ENCODE measurements around the gene RNF43.

The RNF43 gene

DNA sequence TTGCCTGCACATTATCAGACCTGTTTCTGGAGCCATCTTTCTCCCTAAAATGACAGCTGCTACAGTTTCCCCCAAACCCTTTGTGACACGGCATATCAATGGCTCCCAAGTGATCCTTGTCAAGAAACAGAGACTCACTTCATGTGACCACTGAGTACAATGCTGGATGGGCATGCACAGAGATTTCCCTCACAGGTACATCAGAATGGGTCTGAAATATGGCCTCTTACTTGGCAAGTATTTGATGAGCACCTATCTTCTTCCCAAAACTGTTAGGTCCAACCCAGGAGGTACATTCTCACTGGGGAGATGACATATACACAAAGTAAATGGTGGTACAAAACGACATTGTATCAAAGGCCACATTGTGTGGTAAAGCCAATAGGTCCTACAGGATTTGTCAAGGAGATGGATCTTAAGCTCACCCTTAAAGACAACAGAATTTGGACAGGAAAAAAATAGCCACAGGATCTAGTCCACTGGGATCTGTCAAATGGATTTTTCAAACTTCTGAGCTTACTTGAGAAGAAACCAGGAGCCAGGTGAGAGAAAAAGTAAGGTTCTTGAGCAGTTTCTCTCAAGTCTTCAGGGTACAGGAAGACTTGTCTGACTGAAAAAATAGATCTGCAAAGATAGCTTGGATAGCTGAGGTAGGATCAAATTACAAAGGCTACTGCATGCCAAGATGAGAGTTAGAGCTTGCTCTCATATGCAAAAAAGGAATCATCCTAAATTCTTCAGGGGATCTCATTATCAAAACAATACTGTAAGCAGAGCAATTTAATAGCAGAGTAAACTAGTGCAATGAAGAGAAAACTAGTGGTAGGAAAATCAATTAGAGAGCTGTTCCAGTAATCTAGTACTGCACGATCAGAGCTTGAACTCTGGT lies 28.8 kb downstream of the RNF43 start:
- TF ChIP-seq, protein P1, sequence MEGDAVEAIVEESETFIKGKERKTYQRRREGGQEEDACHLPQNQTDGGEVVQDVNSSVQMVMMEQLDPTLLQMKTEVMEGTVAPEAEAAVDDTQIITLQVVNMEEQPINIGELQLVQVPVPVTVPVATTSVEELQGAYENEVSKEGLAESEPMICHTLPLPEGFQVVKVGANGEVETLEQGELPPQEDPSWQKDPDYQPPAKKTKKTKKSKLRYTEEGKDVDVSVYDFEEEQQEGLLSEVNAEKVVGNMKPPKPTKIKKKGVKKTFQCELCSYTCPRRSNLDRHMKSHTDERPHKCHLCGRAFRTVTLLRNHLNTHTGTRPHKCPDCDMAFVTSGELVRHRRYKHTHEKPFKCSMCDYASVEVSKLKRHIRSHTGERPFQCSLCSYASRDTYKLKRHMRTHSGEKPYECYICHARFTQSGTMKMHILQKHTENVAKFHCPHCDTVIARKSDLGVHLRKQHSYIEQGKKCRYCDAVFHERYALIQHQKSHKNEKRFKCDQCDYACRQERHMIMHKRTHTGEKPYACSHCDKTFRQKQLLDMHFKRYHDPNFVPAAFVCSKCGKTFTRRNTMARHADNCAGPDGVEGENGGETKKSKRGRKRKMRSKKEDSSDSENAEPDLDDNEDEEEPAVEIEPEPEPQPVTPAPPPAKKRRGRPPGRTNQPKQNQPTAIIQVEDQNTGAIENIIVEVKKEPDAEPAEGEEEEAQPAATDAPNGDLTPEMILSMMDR (IDR thresholded peaks at IDR 0.05; ENCODE audit: insufficient read depth, missing control alignments): no peak
- FAIRE-seq (no peak), DNase-seq (ENCODE audit: insufficient read length, low spot score) (no peak)

DNA sequence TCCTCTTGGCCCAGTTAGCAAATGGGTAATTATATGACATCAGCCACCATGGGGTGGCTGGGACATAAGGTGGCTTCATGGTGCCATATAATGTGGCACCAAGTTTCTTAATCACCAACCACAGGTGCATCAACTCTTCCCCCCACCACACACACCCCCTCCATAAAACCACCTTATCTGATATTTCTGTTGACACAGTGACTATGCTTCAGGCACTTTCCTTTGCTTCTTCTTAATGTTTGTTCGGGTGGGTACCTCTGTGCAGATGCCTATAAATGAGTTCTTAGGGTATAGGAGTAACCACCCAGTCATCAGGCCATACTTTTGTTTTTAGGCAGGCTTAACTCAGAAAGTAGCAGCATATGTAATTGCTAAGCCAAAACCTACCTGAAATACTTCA lies 29.5 kb downstream of the RNF43 start:
- TF ChIP-seq, protein P1 (IDR thresholded peaks at IDR 0.05; ENCODE audit: insufficient read depth, missing control alignments): no peak
- FAIRE-seq (no peak), DNase-seq (ENCODE audit: insufficient read length, low spot score) (no peak)

DNA sequence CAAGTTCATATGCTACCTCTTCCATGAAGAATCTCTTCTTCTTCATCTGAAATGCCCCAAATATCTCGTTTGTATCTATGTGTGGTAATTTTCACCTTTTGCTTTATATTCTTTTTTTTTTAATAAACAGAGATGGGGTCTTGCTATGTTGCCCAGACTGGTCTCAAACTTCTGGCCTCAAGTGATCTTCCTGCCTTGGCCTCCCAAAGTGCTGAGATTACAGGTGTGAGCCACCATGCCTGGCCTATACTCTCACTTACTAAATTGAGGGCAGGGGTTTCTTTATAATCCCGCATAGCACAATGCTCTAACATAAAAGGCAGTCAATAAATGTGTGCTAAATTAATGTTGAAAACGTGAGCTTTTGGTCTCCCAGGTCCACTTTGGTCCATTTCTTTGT lies 30.6 kb downstream of the RNF43 start:
- FAIRE-seq (no peak), DNase-seq (ENCODE audit: insufficient read length, low spot score) (no peak)
- TF ChIP-seq, protein P1 (IDR thresholded peaks at IDR 0.05; ENCODE audit: insufficient read depth, missing control alignments): no peak

DNA sequence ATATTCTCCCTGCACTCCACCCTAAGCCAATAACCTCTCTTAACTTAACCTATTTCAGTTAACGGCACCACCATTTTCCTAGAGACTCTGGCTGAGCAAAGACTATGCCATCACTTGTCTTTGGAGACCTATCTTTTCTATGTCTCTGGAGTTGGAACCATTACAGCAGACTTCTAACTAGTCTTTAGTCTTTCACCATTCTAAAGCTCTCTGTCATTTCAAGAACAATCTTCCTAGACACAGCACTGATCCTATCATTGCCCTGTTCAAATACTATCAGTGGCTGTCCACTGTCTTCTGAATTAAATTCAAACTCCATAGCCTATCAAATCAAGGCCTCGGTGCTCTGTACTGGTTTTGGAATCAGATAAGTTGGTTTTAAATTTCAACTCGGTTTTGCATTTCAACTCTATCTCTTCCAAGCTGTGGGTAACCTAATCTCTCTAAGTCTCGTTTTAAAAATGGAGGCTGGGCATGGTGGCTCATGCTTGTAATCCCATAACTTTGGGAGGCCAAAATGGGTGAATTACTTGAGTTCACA lies 31.9 kb downstream of the RNF43 start:
- TF ChIP-seq, protein P1 (IDR thresholded peaks at IDR 0.05; ENCODE audit: insufficient read depth, missing control alignments): no peak
- FAIRE-seq (no peak), DNase-seq (ENCODE audit: insufficient read length, low spot score) (no peak)

DNA sequence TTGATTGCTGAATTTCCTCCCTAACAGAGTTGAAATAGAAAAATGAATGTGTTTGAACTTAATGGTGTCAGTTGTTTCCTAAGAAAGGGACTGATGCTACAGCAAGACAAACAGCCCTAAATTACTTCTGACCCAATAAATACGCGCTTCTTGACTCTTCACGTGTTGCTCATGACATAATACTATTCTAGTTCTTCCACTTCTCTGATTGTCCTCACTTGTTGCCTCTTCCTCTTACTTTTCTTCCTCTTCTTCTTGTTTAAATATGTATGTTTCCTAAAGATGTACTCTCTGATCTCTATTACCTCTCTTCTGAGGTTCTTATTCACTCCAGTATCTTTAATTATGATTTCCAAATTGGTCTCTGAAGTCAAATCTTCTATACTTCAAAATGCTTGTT lies 32.4 kb downstream of the RNF43 start:
- no peak for FAIRE-seq
- no peak for DNase-seq (ENCODE audit: insufficient read length, low spot score)
- TF ChIP-seq, protein P1 (IDR thresholded peaks at IDR 0.05; ENCODE audit: insufficient read depth, missing control alignments): no peak

DNA sequence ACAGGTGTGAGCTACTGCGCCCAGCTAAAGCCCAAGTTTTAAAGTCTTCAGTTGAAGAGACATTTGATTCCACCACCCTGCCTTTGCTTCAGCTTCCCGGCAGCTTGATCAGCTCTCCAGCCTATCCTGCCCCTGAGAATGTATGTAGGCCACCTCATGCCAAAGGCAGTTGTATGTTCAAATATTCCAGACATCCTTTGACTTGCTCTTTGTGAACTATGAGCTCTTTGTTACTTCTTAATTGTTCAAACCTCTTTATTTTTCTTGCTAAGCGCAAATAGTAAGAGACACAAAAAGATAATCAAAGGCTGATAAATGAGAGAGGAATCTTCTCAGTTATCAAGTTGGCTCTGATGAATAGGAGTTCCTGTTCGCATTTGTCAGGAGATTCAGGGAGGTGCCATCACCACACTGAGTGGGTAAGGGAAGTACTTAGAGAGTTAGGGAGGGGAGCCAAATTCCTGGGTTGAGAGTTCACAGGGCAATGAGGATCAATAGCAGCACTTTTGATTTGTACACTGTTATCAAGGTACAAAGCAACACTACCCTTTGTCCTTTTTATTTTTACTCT lies 33.4 kb downstream of the RNF43 start:
- no peak for DNase-seq (ENCODE audit: insufficient read length, low spot score)
- TF ChIP-seq, protein P1 (IDR thresholded peaks at IDR 0.05; ENCODE audit: insufficient read depth, missing control alignments): no peak
- FAIRE-seq: no peak

DNA sequence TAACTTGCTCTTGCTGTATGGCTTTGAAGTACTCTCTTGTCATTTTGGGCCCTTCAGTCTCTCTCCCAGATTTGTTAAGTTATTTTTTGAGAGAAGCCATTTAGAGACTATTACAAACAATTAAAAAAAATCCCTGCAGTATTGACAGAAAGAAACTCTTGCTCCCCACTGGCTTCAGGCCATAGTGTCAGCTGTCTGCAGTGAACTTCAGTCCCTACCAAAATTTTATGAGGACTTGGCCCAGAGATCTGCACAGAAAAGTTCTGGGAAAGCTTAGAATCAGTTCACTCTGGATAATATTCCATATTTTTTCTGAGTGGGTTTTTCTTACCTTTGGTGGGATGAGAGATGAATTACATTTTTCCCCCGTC lies 34.5 kb downstream of the RNF43 start:
- FAIRE-seq (no peak), DNase-seq (ENCODE audit: insufficient read length, low spot score) (no peak)
- TF ChIP-seq, protein P1 (IDR thresholded peaks at IDR 0.05; ENCODE audit: insufficient read depth, missing control alignments): no peak
